ENCODE results near the gene PRR7. TPM values are rescaled to one million over a fixed set of nuclear protein-coding genes. Genes with fewer than 3 reads are reported as not detected.

Gene PRR7
- total and polyA plus RNA-seq, 2 of the 13 experiments (the other 11 are each of a cell fraction or from before 2014, with no cell fraction given) = 4.8 to 5.0 TPM

GRCh38 chr5:177497292-177498012 is 50.8 kb downstream of the PRR7 start, which contains the start of gene PDLIM7 (continued):
- TF ChIP-seq SNAI1 (CRISPR knock-in tag; IDR thresholded peaks at IDR 0.05; ENCODE audit: borderline replicate concordance) (0 out of 2 replicates have a peak, but pooled peaks have one; percentile 31), ZNF619 (CRISPR knock-in tag; IDR thresholded peaks at IDR 0.05) (0 out of 2 replicates have a peak, but pooled peaks have one; percentile 51), ZNF224 (CRISPR knock-in tag; IDR thresholded peaks at IDR 0.05) (no peak), ZNF781 (CRISPR knock-in tag; IDR thresholded peaks at IDR 0.05; ENCODE audit: borderline replicate concordance, not compliant biosample characterization) (no peak), ZBTB25 (CRISPR knock-in tag; IDR thresholded peaks at IDR 0.05) (peak; percentile 47; the same call in 1 of the 2 replicates), KLF9 (CRISPR knock-in tag; IDR thresholded peaks at IDR 0.05; ENCODE audit: low read depth) (peak; percentile 86; the same call in 1 of the 2 replicates), ZFAT (CRISPR knock-in tag; conservative IDR thresholded peaks at IDR 0.05) (no peak), TFE3 (CRISPR knock-in tag; IDR thresholded peaks at IDR 0.05) (no peak), HCFC1 (IDR thresholded peaks at IDR 0.05; ENCODE audit: low read depth, low read length) (no peak), ZEB1 (IDR thresholded peaks at IDR 0.05; ENCODE audit: insufficient replicate concordance, low read depth) (peak; percentile 29), RBAK (CRISPR knock-in tag; IDR thresholded peaks at IDR 0.05) (no peak), NFAT5 (CRISPR knock-in tag; IDR thresholded peaks at IDR 0.05) (no peak), ZNF773 (CRISPR knock-in tag; IDR thresholded peaks at IDR 0.05; ENCODE audit: borderline replicate concordance) (no peak), ZHX1 (CRISPR knock-in tag; IDR thresholded peaks at IDR 0.05; ENCODE audit: low read depth) (no peak), TERF1 (CRISPR knock-in tag; IDR thresholded peaks at IDR 0.05) (no peak), RBM22 (optimal IDR thresholded peaks at IDR 0.05; ENCODE audit: low read length) (no peak)

Measured in HepG2 (cell line).